ENCODE measurements around the gene DIP2C. TPM values are rescaled to one million over a fixed set of nuclear protein-coding genes. Genes with fewer than 3 reads are reported as not detected.
"Not testable (repeated sequence)": the region's sequence is repeated elsewhere in the genome, so short reads cannot be mapped to it uniquely, and the experiment has no call there.

DIP2C gene
- polyA plus RNA-seq, 4 donors, result 3.1 to 13.3 (median 4.7) TPM

GRCh38 chr10:585502-585901 lies 104.0 kb downstream of the DIP2C start:
- DNase-seq (no peak), FAIRE-seq (no peak)
- no peaks in the 10 kb centered on the region for H3K9me3 ChIP-seq (ENCODE audit: control insufficient read depth in 2 of 2, insufficient read depth in 1 of 2, low read depth in 1 of 2, low read length in 1 of 2)
- H3K4me1 ChIP-seq (ENCODE audit: control insufficient read depth in 3 of 3, insufficient read depth in 2 of 3, low read depth in 1 of 3, low read length in 2 of 3), result no peaks in the 10 kb centered on the region
- no peak overlapping the region for H3K27ac ChIP-seq (ENCODE audit: low read depth in 1 of 3, low read length in 2 of 3)
- H3K36me3 ChIP-seq (ENCODE audit: control insufficient read depth in 3 of 3, insufficient read depth in 2 of 3, low read depth in 1 of 3, low read length in 3 of 3), result peaks cover 0 to 8% (median 0%) of the 10 kb centered on the region in 3 donors
- H3K27me3 ChIP-seq (ENCODE audit: control insufficient read depth in 3 of 3, insufficient read depth in 3 of 3, low read length in 3 of 3), result no peaks in the 10 kb centered on the region
- 90 to 95% (median 94%) methylated on average over 7 of the region's 7 CpGs for WGBS, 3 donors
- H3K4me3 ChIP-seq (ENCODE audit: low read depth in 1 of 3, low read length in 3 of 3), result no peak overlapping the region

GRCh38 chr10:584497-585290 lies 104.8 kb downstream of the DIP2C start:
- 95 to 97% (median 96%) methylated on average over 41 to 55 of the region's 55 CpGs for WGBS, 3 donors
- not testable (repeated sequence) for H3K4me3 ChIP-seq (ENCODE audit: low read depth in 1 of 3, low read length in 3 of 3); FAIRE-seq; H3K4me1 ChIP-seq (ENCODE audit: control insufficient read depth in 3 of 3, insufficient read depth in 2 of 3, low read depth in 1 of 3, low read length in 2 of 3); H3K27me3 ChIP-seq (ENCODE audit: control insufficient read depth in 3 of 3, insufficient read depth in 3 of 3, low read length in 3 of 3); H3K36me3 ChIP-seq (ENCODE audit: control insufficient read depth in 3 of 3, insufficient read depth in 2 of 3, low read depth in 1 of 3, low read length in 3 of 3); H3K9me3 ChIP-seq (ENCODE audit: control insufficient read depth in 2 of 2, insufficient read depth in 1 of 2, low read depth in 1 of 2, low read length in 1 of 2); DNase-seq; H3K27ac ChIP-seq (ENCODE audit: low read depth in 1 of 3, low read length in 2 of 3)

GRCh38 chr10:583433-583832 lies 106.0 kb downstream of the DIP2C start:
- H3K4me3 ChIP-seq (ENCODE audit: low read depth in 1 of 3, low read length in 3 of 3), result no peak overlapping the region
- FAIRE-seq (no peak), DNase-seq (no peak)
- WGBS, 3 donors, result 95% methylated on average over 14 of the region's 14 CpGs
- no peaks in the 10 kb centered on the region for H3K4me1 ChIP-seq (ENCODE audit: control insufficient read depth in 3 of 3, insufficient read depth in 2 of 3, low read depth in 1 of 3, low read length in 2 of 3)
- H3K9me3 ChIP-seq (ENCODE audit: control insufficient read depth in 2 of 2, insufficient read depth in 1 of 2, low read depth in 1 of 2, low read length in 1 of 2), result no peaks in the 10 kb centered on the region
- no peaks in the 10 kb centered on the region for H3K27me3 ChIP-seq (ENCODE audit: control insufficient read depth in 3 of 3, insufficient read depth in 3 of 3, low read length in 3 of 3)
- H3K36me3 ChIP-seq (ENCODE audit: control insufficient read depth in 3 of 3, insufficient read depth in 2 of 3, low read depth in 1 of 3, low read length in 3 of 3), result peaks cover 0 to 2% (median 0%) of the 10 kb centered on the region in 3 donors
- no peak overlapping the region for H3K27ac ChIP-seq (ENCODE audit: low read depth in 1 of 3, low read length in 2 of 3)

GRCh38 chr10:581776-582330 lies 107.6 kb downstream of the DIP2C start:
- Histone ChIP-seq H3K4me1 (ENCODE audit: control insufficient read depth in 3 of 3, insufficient read depth in 2 of 3, low read depth in 1 of 3, low read length in 2 of 3) (no peaks in the 10 kb centered on the region), H3K4me3 (ENCODE audit: low read depth in 1 of 3, low read length in 3 of 3) (no peak overlapping the region), H3K36me3 (ENCODE audit: control insufficient read depth in 3 of 3, insufficient read depth in 2 of 3, low read depth in 1 of 3, low read length in 3 of 3) (no peaks in the 10 kb centered on the region), H3K9me3 (ENCODE audit: control insufficient read depth in 2 of 2, insufficient read depth in 1 of 2, low read depth in 1 of 2, low read length in 1 of 2) (no peaks in the 10 kb centered on the region), H3K27ac (ENCODE audit: low read depth in 1 of 3, low read length in 2 of 3) (no peak overlapping the region), H3K27me3 (ENCODE audit: control insufficient read depth in 3 of 3, insufficient read depth in 3 of 3, low read length in 3 of 3) (no peaks in the 10 kb centered on the region)
- WGBS, 3 donors, result 75 to 85% (median 81%) methylated on average over 14 of the region's 14 CpGs
- no peak for FAIRE-seq
- DNase-seq, result no peak

- WGBS, 3 donors, result 59 to 70% (median 61%) methylated on average over 6 of the region's 6 CpGs
- Histone ChIP-seq H3K4me3 (ENCODE audit: low read depth in 1 of 3, low read length in 3 of 3) (no peak overlapping the region), H3K27ac (ENCODE audit: low read depth in 1 of 3, low read length in 2 of 3) (peak overlapping the region in 1 of 3 donors; percentile 75), H3K36me3 (ENCODE audit: control insufficient read depth in 3 of 3, insufficient read depth in 2 of 3, low read depth in 1 of 3, low read length in 3 of 3) (no peaks in the 10 kb centered on the region), H3K27me3 (ENCODE audit: control insufficient read depth in 3 of 3, insufficient read depth in 3 of 3, low read length in 3 of 3) (no peaks in the 10 kb centered on the region), H3K4me1 (ENCODE audit: control insufficient read depth in 3 of 3, insufficient read depth in 2 of 3, low read depth in 1 of 3, low read length in 2 of 3) (no peaks in the 10 kb centered on the region), H3K9me3 (ENCODE audit: control insufficient read depth in 2 of 2, insufficient read depth in 1 of 2, low read depth in 1 of 2, low read length in 1 of 2) (no peaks in the 10 kb centered on the region)
- DNase-seq, result no peak
- no peak for FAIRE-seq
Observed at GRCh38 chr10:580778-581177, 108.7 kb downstream of the DIP2C start.

- Histone ChIP-seq H3K27ac (ENCODE audit: low read depth in 1 of 3, low read length in 2 of 3) (no peak overlapping the region), H3K27me3 (ENCODE audit: control insufficient read depth in 3 of 3, insufficient read depth in 3 of 3, low read length in 3 of 3) (no peaks in the 10 kb centered on the region), H3K4me3 (ENCODE audit: low read depth in 1 of 3, low read length in 3 of 3) (no peak overlapping the region), H3K9me3 (ENCODE audit: control insufficient read depth in 2 of 2, insufficient read depth in 1 of 2, low read depth in 1 of 2, low read length in 1 of 2) (no peaks in the 10 kb centered on the region), H3K4me1 (ENCODE audit: control insufficient read depth in 3 of 3, insufficient read depth in 2 of 3, low read depth in 1 of 3, low read length in 2 of 3) (peaks cover 0 to 3% (median 0%) of the 10 kb centered on the region in 3 donors), H3K36me3 (ENCODE audit: control insufficient read depth in 3 of 3, insufficient read depth in 2 of 3, low read depth in 1 of 3, low read length in 3 of 3) (peaks cover 0 to 2% (median 0%) of the 10 kb centered on the region in 3 donors)
- FAIRE-seq (no peak), DNase-seq (no peak)
- WGBS, 3 donors, result 75 to 89% (median 83%) methylated on average over 10 of the region's 10 CpGs
Observed at GRCh38 chr10:576130-576465, 113.4 kb downstream of the DIP2C start.

GRCh38 chr10:575402-576129 lies 113.9 kb downstream of the DIP2C start:
- H3K4me1 ChIP-seq (ENCODE audit: control insufficient read depth in 3 of 3, insufficient read depth in 2 of 3, low read depth in 1 of 3, low read length in 2 of 3), result peaks cover 0 to 3% (median 0%) of the 10 kb centered on the region in 3 donors
- H3K27ac ChIP-seq (ENCODE audit: low read depth in 1 of 3, low read length in 2 of 3), result no peak overlapping the region
- FAIRE-seq (no peak), DNase-seq (peak; percentile 51 to 52)
- no peaks in the 10 kb centered on the region for H3K9me3 ChIP-seq (ENCODE audit: control insufficient read depth in 2 of 2, insufficient read depth in 1 of 2, low read depth in 1 of 2, low read length in 1 of 2)
- peaks cover 0 to 2% (median 0%) of the 10 kb centered on the region in 3 donors for H3K36me3 ChIP-seq (ENCODE audit: control insufficient read depth in 3 of 3, insufficient read depth in 2 of 3, low read depth in 1 of 3, low read length in 3 of 3)
- no peaks in the 10 kb centered on the region for H3K27me3 ChIP-seq (ENCODE audit: control insufficient read depth in 3 of 3, insufficient read depth in 3 of 3, low read length in 3 of 3)
- WGBS, 3 donors, result 55 to 61% (median 59%) methylated on average over 16 of the region's 16 CpGs
- no peak overlapping the region for H3K4me3 ChIP-seq (ENCODE audit: low read depth in 1 of 3, low read length in 3 of 3)

GRCh38 chr10:572696-573095 lies 116.8 kb downstream of the DIP2C start:
- Histone ChIP-seq H3K27ac (ENCODE audit: low read depth in 1 of 3, low read length in 2 of 3) (no peak overlapping the region), H3K4me1 (ENCODE audit: control insufficient read depth in 3 of 3, insufficient read depth in 2 of 3, low read depth in 1 of 3, low read length in 2 of 3) (peaks cover 0 to 3% (median 0%) of the 10 kb centered on the region in 3 donors), H3K36me3 (ENCODE audit: control insufficient read depth in 3 of 3, insufficient read depth in 2 of 3, low read depth in 1 of 3, low read length in 3 of 3) (peaks cover 0 to 7% (median 0%) of the 10 kb centered on the region in 3 donors), H3K4me3 (ENCODE audit: low read depth in 1 of 3, low read length in 3 of 3) (no peak overlapping the region), H3K27me3 (ENCODE audit: control insufficient read depth in 3 of 3, insufficient read depth in 3 of 3, low read length in 3 of 3) (no peaks in the 10 kb centered on the region), H3K9me3 (ENCODE audit: control insufficient read depth in 2 of 2, insufficient read depth in 1 of 2, low read depth in 1 of 2, low read length in 1 of 2) (peaks cover 0 to 11% of the 10 kb centered on the region in 2 donors)
- FAIRE-seq (no peak), DNase-seq (no peak)
- WGBS, 3 donors, result 76 to 87% (median 86%) methylated on average over 12 of the region's 12 CpGs

Data from small intestine (tissue), 7 donors.